ENCODE measurements around the gene SLC6A6. TPM values are rescaled to one million over a fixed set of nuclear protein-coding genes. Genes with fewer than 3 reads are reported as not detected.

SLC6A6 gene
- total RNA-seq, 1 experiment from 2014 or later = 211 TPM

GRCh38 chr3:14428087-14429033, 26.0 kb downstream of the SLC6A6 start:
- ChIA-PET POLR2A (no interaction called here), CTCF (interaction anchor here (0.7 to 1.0 kb wide), 2 partner anchors 39 to 40 kb away, joined by 3 read pairs; no protein-coding TSS in a partner anchor)
- no peak for DNase-seq (ENCODE audit: low spot score)
- Mint-ChIP-seq H3K27ac (peak overlapping the region; percentile 86), H3K36me3 (peaks cover 4% of the 10 kb centered on the region; the same call in 1 of the 2 replicates), H3K27me3 (ENCODE audit: low read depth) (no peaks in the 10 kb centered on the region), H3K4me1 (peaks cover 60% of the 10 kb centered on the region), H3K4me3 (no peak overlapping the region), H3K9me3 (no peaks in the 10 kb centered on the region)
- TF ChIP-seq MYBL2 (CRISPR knock-in tag; IDR thresholded peaks at IDR 0.05) (no peak), ELF4 (CRISPR knock-in tag; IDR thresholded peaks at IDR 0.05; ENCODE audit: low read depth) (no peak), ARID4B (CRISPR knock-in tag; IDR thresholded peaks at IDR 0.05; ENCODE audit: borderline replicate concordance) (no peak), ZSCAN18 (CRISPR knock-in tag; IDR thresholded peaks at IDR 0.05) (no peak), RORB (CRISPR knock-in tag; IDR thresholded peaks at IDR 0.05) (no peak)
- TF ChIP-seq, protein P1, sequence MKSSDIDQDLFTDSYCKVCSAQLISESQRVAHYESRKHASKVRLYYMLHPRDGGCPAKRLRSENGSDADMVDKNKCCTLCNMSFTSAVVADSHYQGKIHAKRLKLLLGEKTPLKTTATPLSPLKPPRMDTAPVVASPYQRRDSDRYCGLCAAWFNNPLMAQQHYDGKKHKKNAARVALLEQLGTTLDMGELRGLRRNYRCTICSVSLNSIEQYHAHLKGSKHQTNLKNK (CRISPR knock-in tag; IDR thresholded peaks at IDR 0.05) = no peak
- ATAC-seq = no peak

GRCh38 chr3:14429237-14429636, 26.8 kb downstream of the SLC6A6 start:
- Mint-ChIP-seq H3K27me3 (ENCODE audit: low read depth) (no peaks in the 10 kb centered on the region), H3K36me3 (no peaks in the 10 kb centered on the region), H3K4me3 (no peak overlapping the region), H3K4me1 (peaks cover 54% of the 10 kb centered on the region), H3K9me3 (no peaks in the 10 kb centered on the region), H3K27ac (peak overlapping the region; percentile 43; the same call in 1 of the 2 replicates)
- ChIA-PET CTCF (no interaction called here), POLR2A (no interaction called here)
- TF ChIP-seq ZNF232 (CRISPR knock-in tag; IDR thresholded peaks at IDR 0.05) (no peak), SMAD4 (CRISPR knock-in tag; IDR thresholded peaks at IDR 0.05) (no peak), USF1 (CRISPR knock-in tag; IDR thresholded peaks at IDR 0.05) (no peak), PRRX2 (CRISPR knock-in tag; IDR thresholded peaks at IDR 0.05) (no peak), SOX15 (CRISPR knock-in tag; IDR thresholded peaks at IDR 0.05) (no peak), STAT6 (CRISPR knock-in tag; conservative IDR thresholded peaks at IDR 0.05; ENCODE audit: low read depth) (no peak), OVOL2 (CRISPR knock-in tag; IDR thresholded peaks at IDR 0.05; ENCODE audit: borderline replicate concordance) (no peak), NR1H2 (CRISPR knock-in tag; IDR thresholded peaks at IDR 0.05) (no peak), ATF1 (CRISPR knock-in tag; IDR thresholded peaks at IDR 0.05) (no peak)
- TF ChIP-seq, protein P2, sequence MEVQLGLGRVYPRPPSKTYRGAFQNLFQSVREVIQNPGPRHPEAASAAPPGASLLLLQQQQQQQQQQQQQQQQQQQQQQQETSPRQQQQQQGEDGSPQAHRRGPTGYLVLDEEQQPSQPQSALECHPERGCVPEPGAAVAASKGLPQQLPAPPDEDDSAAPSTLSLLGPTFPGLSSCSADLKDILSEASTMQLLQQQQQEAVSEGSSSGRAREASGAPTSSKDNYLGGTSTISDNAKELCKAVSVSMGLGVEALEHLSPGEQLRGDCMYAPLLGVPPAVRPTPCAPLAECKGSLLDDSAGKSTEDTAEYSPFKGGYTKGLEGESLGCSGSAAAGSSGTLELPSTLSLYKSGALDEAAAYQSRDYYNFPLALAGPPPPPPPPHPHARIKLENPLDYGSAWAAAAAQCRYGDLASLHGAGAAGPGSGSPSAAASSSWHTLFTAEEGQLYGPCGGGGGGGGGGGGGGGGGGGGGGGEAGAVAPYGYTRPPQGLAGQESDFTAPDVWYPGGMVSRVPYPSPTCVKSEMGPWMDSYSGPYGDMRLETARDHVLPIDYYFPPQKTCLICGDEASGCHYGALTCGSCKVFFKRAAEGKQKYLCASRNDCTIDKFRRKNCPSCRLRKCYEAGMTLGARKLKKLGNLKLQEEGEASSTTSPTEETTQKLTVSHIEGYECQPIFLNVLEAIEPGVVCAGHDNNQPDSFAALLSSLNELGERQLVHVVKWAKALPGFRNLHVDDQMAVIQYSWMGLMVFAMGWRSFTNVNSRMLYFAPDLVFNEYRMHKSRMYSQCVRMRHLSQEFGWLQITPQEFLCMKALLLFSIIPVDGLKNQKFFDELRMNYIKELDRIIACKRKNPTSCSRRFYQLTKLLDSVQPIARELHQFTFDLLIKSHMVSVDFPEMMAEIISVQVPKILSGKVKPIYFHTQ (CRISPR knock-in tag; IDR thresholded peaks at IDR 0.05) = no peak
- TF ChIP-seq, protein P3, sequence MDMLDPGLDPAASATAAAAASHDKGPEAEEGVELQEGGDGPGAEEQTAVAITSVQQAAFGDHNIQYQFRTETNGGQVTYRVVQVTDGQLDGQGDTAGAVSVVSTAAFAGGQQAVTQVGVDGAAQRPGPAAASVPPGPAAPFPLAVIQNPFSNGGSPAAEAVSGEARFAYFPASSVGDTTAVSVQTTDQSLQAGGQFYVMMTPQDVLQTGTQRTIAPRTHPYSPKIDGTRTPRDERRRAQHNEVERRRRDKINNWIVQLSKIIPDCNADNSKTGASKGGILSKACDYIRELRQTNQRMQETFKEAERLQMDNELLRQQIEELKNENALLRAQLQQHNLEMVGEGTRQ (CRISPR knock-in tag; IDR thresholded peaks at IDR 0.05) = no peak
- TF ChIP-seq, protein P4, sequence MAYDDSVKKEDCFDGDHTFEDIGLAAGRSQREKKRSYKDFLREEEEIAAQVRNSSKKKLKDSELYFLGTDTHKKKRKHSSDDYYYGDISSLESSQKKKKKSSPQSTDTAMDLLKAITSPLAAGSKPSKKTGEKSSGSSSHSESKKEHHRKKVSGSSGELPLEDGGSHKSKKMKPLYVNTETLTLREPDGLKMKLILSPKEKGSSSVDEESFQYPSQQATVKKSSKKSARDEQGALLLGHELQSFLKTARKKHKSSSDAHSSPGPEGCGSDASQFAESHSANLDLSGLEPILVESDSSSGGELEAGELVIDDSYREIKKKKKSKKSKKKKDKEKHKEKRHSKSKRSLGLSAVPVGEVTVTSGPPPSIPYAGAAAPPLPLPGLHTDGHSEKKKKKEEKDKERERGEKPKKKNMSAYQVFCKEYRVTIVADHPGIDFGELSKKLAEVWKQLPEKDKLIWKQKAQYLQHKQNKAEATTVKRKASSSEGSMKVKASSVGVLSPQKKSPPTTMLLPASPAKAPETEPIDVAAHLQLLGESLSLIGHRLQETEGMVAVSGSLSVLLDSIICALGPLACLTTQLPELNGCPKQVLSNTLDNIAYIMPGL (CRISPR knock-in tag; IDR thresholded peaks at IDR 0.05) = no peak
- ATAC-seq (no peak), DNase-seq (ENCODE audit: low spot score) (no peak)
